Measurements from ENCODE around the gene SYMPK. TPM values are rescaled to one million over a fixed set of nuclear protein-coding genes. Genes with fewer than 3 reads are reported as not detected.

SYMPK gene
- total RNA-seq, 1 donor from 2014 or later, result 93.0 TPM

GRCh38 chr19:45791744-45792469 is 71.0 kb downstream of the SYMPK start:
- no peak for DNase-seq (ENCODE audit: extremely low spot score, unreplicated experiment)
- peak overlapping the region; percentile 74 for H3K27ac Mint-ChIP-seq
- TF ChIP-seq CTCF (conservative IDR thresholded peaks at IDR 0.05), result no peak
- H3K27me3 Mint-ChIP-seq, result no peaks in the 10 kb centered on the region
- H3K9me3 Mint-ChIP-seq, result no peaks in the 10 kb centered on the region
- peaks cover 31% of the 10 kb centered on the region for H3K4me1 Mint-ChIP-seq (ENCODE audit: unreplicated experiment)
- peak overlapping the region; percentile 94 for H3K4me3 Mint-ChIP-seq
- H3K36me3 Mint-ChIP-seq, result peaks cover 16% of the 10 kb centered on the region

GRCh38 chr19:45790942-45791341 is 72.0 kb downstream of the SYMPK start:
- Mint-ChIP-seq H3K9me3 (no peaks in the 10 kb centered on the region), H3K4me1 (ENCODE audit: unreplicated experiment) (peaks cover 31% of the 10 kb centered on the region), H3K27ac (peak overlapping the region; percentile 74), H3K4me3 (peak overlapping the region; percentile 94), H3K36me3 (peaks cover 16% of the 10 kb centered on the region), H3K27me3 (no peaks in the 10 kb centered on the region)
- no peak for DNase-seq (ENCODE audit: extremely low spot score, unreplicated experiment)
- TF ChIP-seq CTCF (conservative IDR thresholded peaks at IDR 0.05), result no peak

GRCh38 chr19:45789035-45789786 is 73.7 kb downstream of the SYMPK start:
- no peak for TF ChIP-seq CTCF (conservative IDR thresholded peaks at IDR 0.05)
- no peak for DNase-seq (ENCODE audit: extremely low spot score, unreplicated experiment)
- Mint-ChIP-seq H3K4me1 (ENCODE audit: unreplicated experiment) (peaks cover 27% of the 10 kb centered on the region), H3K9me3 (no peaks in the 10 kb centered on the region), H3K4me3 (peak overlapping the region; percentile 20), H3K27me3 (no peaks in the 10 kb centered on the region), H3K27ac (no peak overlapping the region), H3K36me3 (peaks cover 16% of the 10 kb centered on the region)

- Mint-ChIP-seq H3K36me3 (peaks cover 11% of the 10 kb centered on the region), H3K4me3 (no peak overlapping the region), H3K27ac (no peak overlapping the region), H3K27me3 (no peaks in the 10 kb centered on the region), H3K9me3 (no peaks in the 10 kb centered on the region), H3K4me1 (ENCODE audit: unreplicated experiment) (peaks cover 8% of the 10 kb centered on the region)
- no peak for DNase-seq (ENCODE audit: extremely low spot score, unreplicated experiment)
- TF ChIP-seq CTCF (conservative IDR thresholded peaks at IDR 0.05), result no peak
Measured at GRCh38 chr19:45786533-45786894, 76.4 kb downstream of the SYMPK start.

GRCh38 chr19:45785781-45786532 is 77.0 kb downstream of the SYMPK start:
- peaks cover 8% of the 10 kb centered on the region for H3K36me3 Mint-ChIP-seq
- no peak for DNase-seq (ENCODE audit: extremely low spot score, unreplicated experiment)
- H3K27me3 Mint-ChIP-seq, result no peaks in the 10 kb centered on the region
- no peak overlapping the region for H3K27ac Mint-ChIP-seq
- no peak overlapping the region for H3K4me3 Mint-ChIP-seq
- peaks cover 5% of the 10 kb centered on the region for H3K4me1 Mint-ChIP-seq (ENCODE audit: unreplicated experiment)
- no peak for TF ChIP-seq CTCF (conservative IDR thresholded peaks at IDR 0.05)
- H3K9me3 Mint-ChIP-seq, result no peaks in the 10 kb centered on the region

Data from type B pancreatic cell (in vitro differentiated cells).